GM12864 (cell line): ENCODE data around the gene INPP4A.

Experiments
- DNase-seq: peaks from one replicate; pipeline ENCODE4 v3.0.0-alpha.2; 2011; ENCODE audit warnings: low read depth
- H3K4me3 ChIP-seq: 2 replicates; pipeline ENCODE4 v1.5.1; 2011; ENCODE audit warnings: mild to moderate bottlenecking, low read depth, low read length, control low read depth
- TF ChIP-seq, protein P1 (sequence below): IDR thresholded peaks from 2 replicates; pipeline ENCODE4 v1.5.1; 2011; ENCODE audit warnings: low read depth, mild to moderate bottlenecking, moderate library complexity, low read length, control low read depth, inconsistent platforms; ENCODE audit errors: missing control alignments

INPP4A gene

GRCh38 chr2:98472132-98472650, 27.5 kb downstream of the INPP4A start:
- DNase-seq, result no peak
- H3K4me3 ChIP-seq, result no peak overlapping the region
- TF ChIP-seq, protein P1, sequence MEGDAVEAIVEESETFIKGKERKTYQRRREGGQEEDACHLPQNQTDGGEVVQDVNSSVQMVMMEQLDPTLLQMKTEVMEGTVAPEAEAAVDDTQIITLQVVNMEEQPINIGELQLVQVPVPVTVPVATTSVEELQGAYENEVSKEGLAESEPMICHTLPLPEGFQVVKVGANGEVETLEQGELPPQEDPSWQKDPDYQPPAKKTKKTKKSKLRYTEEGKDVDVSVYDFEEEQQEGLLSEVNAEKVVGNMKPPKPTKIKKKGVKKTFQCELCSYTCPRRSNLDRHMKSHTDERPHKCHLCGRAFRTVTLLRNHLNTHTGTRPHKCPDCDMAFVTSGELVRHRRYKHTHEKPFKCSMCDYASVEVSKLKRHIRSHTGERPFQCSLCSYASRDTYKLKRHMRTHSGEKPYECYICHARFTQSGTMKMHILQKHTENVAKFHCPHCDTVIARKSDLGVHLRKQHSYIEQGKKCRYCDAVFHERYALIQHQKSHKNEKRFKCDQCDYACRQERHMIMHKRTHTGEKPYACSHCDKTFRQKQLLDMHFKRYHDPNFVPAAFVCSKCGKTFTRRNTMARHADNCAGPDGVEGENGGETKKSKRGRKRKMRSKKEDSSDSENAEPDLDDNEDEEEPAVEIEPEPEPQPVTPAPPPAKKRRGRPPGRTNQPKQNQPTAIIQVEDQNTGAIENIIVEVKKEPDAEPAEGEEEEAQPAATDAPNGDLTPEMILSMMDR, result no peak

- no peak overlapping the region for H3K4me3 ChIP-seq
- DNase-seq, result no peak
- TF ChIP-seq, protein P1, result no peak
Measured at GRCh38 chr2:98472961-98473746, 28.5 kb downstream of the INPP4A start.

GRCh38 chr2:98473995-98474780, 29.5 kb downstream of the INPP4A start:
- DNase-seq, result no peak
- TF ChIP-seq, protein P1, result no peak
- no peak overlapping the region for H3K4me3 ChIP-seq

DNA sequence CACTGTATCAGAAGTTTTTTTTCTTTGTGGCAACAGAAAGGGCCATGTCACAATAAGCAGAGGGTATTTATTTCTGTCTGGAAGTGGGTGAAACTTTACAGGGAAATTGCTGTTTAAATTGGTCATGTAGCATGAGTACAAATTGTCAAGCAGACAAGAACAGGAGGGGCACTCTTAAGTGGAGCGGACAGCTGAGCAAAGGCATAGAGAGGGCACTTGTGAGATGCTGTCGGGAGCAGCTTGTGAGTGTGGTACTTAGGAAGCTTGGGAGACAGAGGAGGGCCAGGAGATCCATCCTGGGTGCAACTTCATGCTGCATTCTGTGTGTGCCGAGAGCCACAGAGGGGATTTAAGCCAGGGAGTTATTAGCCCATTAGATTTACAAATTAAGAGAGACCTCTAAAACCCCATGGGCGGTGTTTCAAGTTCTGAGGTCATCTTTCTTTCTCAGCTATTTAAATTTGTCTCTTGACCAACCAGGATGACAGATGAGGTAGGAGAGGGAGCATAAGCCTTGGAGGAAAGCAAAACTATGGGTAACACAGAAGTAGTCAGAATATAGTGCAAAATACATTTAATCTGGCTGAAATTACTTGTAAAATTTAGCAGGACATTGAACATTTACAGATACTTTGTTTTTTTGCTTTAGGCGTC, 30.4 kb downstream of the INPP4A start:
- DNase-seq, result no peak
- TF ChIP-seq, protein P1, result no peak
- no peak overlapping the region for H3K4me3 ChIP-seq

DNA sequence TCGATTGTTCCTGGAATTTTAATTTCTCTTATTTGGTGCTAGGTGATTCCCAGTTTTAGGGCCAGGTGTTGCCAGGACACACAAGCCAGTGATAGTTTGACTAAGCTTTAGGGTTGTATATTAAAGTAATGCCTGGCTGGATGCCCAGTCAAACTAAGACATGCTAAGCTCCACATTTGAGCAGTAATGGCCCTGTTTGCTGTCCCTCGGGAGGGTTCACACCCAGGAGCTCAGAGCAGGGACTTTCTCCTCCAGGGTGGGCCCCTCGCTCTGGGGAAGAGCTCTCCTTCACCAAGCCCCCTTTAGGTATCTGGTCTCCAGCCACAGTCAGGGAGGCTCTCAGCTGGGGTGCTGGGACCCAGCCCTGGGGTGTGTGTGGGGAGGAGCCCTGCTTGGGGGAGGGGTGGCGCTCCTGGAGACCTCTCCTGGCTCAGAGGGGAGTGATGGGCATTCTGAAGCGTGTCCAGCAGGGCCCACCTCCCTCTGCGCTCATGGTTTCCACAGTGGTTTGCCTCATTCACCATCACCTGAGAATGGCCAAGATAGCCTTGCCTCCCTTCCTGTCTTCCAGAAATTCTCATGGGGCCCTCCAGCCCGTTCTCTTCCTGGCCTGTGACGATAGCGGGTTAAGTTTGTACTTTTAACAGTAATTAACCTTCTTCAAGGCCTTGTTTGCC, 31.7 kb downstream of the INPP4A start:
- no peak overlapping the region for H3K4me3 ChIP-seq
- TF ChIP-seq, protein P1, result no peak
- no peak for DNase-seq

GRCh38 chr2:98477036-98477435, 32.4 kb downstream of the INPP4A start:
- DNase-seq, result no peak
- no peak overlapping the region for H3K4me3 ChIP-seq
- TF ChIP-seq, protein P1, result no peak
